IPS-15b (cell line): ENCODE results near the gene AAR2.

Experiments used
- H3K27me3 ChIP-seq: one replicate; pipeline ENCODE4 v1.6.1; 2013; ENCODE audit warnings: low read length; ENCODE audit not compliant: control insufficient read depth, insufficient read depth
- H3K36me3 ChIP-seq: one replicate; pipeline ENCODE4 v1.6.1; 2013; ENCODE audit warnings: low read length; ENCODE audit not compliant: control insufficient read depth, insufficient read depth
- H3K4me1 ChIP-seq: one replicate; pipeline ENCODE4 v1.6.1; 2013; ENCODE audit warnings: mild to moderate bottlenecking, low read length; ENCODE audit not compliant: control insufficient read depth, insufficient read depth
- H3K4me3 ChIP-seq: one replicate; pipeline ENCODE4 v1.5.1; 2013; ENCODE audit warnings: low read depth, low read length
- H3K9ac ChIP-seq: one replicate; pipeline ENCODE4 v1.6.1; 2013; ENCODE audit warnings: low read depth, mild to moderate bottlenecking, low read length
- H3K9me3 ChIP-seq: one replicate; pipeline ENCODE4 v1.6.1; 2013; ENCODE audit warnings: mild to moderate bottlenecking, low read length; ENCODE audit not compliant: control insufficient read depth, insufficient read depth

AAR2 gene

DNA sequence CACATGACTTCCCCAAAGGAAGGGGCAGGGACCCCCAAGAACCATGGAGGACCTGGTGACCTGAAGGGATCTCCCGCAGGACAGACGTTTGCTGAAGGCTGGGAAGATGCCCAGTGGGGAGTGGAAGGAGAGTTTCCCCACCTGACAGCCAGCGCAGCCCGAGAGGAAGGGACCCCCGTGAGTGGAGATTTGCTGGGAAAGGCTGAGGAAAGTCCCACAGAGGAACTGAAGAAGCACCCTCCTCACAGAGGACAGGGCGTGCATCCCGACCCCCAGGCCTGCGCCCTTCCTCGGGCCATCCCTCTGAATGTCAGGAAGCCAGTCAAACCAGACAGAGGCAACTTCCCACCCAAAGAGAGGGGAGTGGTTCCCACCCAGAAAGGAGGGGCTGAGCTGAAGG lies 29.6 kb upstream of the AAR2 start:
- H3K27me3 ChIP-seq, result no peaks in the 10 kb centered on the region

GRCh38 chr20:36207602-36208001 lies 28.7 kb upstream of the AAR2 start:
- no peaks in the 10 kb centered on the region for H3K9me3 ChIP-seq
- H3K9ac ChIP-seq, result no peak overlapping the region
- peaks cover 6% of the 10 kb centered on the region for H3K36me3 ChIP-seq
- no peaks in the 10 kb centered on the region for H3K4me1 ChIP-seq
- no peak overlapping the region for H3K4me3 ChIP-seq
- no peaks in the 10 kb centered on the region for H3K27me3 ChIP-seq

More for the DNA sequence above, 29.6 kb upstream of the AAR2 start:
- Histone ChIP-seq H3K9ac (no peak overlapping the region), H3K9me3 (no peaks in the 10 kb centered on the region), H3K4me1 (no peaks in the 10 kb centered on the region), H3K36me3 (peaks cover 2% of the 10 kb centered on the region), H3K4me3 (no peak overlapping the region)

- H3K4me3 ChIP-seq, result no peak overlapping the region
- H3K36me3 ChIP-seq, result peaks cover 6% of the 10 kb centered on the region
- no peaks in the 10 kb centered on the region for H3K9me3 ChIP-seq
- no peaks in the 10 kb centered on the region for H3K4me1 ChIP-seq
- no peaks in the 10 kb centered on the region for H3K27me3 ChIP-seq
- no peak overlapping the region for H3K9ac ChIP-seq
Observed at GRCh38 chr20:36208257-36208656, 28.0 kb upstream of the AAR2 start.

GRCh38 chr20:36210436-36211021 lies 25.7 kb upstream of the AAR2 start:
- no peak overlapping the region for H3K9ac ChIP-seq
- no peaks in the 10 kb centered on the region for H3K27me3 ChIP-seq
- peaks cover 6% of the 10 kb centered on the region for H3K36me3 ChIP-seq
- no peaks in the 10 kb centered on the region for H3K4me1 ChIP-seq
- no peaks in the 10 kb centered on the region for H3K9me3 ChIP-seq
- H3K4me3 ChIP-seq, result no peak overlapping the region

GRCh38 chr20:36213362-36213761 lies 22.9 kb upstream of the AAR2 start:
- Histone ChIP-seq H3K9ac (no peak overlapping the region), H3K9me3 (no peaks in the 10 kb centered on the region), H3K27me3 (no peaks in the 10 kb centered on the region), H3K4me3 (no peak overlapping the region), H3K4me1 (no peaks in the 10 kb centered on the region), H3K36me3 (peaks cover 6% of the 10 kb centered on the region)

GRCh38 chr20:36214684-36215256 lies 21.5 kb upstream of the AAR2 start:
- Histone ChIP-seq H3K27me3 (no peaks in the 10 kb centered on the region), H3K9me3 (no peaks in the 10 kb centered on the region), H3K4me3 (no peak overlapping the region), H3K36me3 (peaks cover 6% of the 10 kb centered on the region), H3K4me1 (no peaks in the 10 kb centered on the region), H3K9ac (no peak overlapping the region)

- Histone ChIP-seq H3K27me3 (no peaks in the 10 kb centered on the region), H3K4me3 (no peak overlapping the region), H3K36me3 (peaks cover 6% of the 10 kb centered on the region), H3K9me3 (no peaks in the 10 kb centered on the region), H3K4me1 (no peaks in the 10 kb centered on the region), H3K9ac (no peak overlapping the region)
Observed at GRCh38 chr20:36215778-36216177, 20.5 kb upstream of the AAR2 start.

GRCh38 chr20:36216314-36217025 lies 19.8 kb upstream of the AAR2 start:
- H3K36me3 ChIP-seq, result peaks cover 6% of the 10 kb centered on the region
- H3K4me3 ChIP-seq, result no peak overlapping the region
- no peaks in the 10 kb centered on the region for H3K9me3 ChIP-seq
- no peak overlapping the region for H3K9ac ChIP-seq
- no peaks in the 10 kb centered on the region for H3K27me3 ChIP-seq
- no peaks in the 10 kb centered on the region for H3K4me1 ChIP-seq

DNA sequence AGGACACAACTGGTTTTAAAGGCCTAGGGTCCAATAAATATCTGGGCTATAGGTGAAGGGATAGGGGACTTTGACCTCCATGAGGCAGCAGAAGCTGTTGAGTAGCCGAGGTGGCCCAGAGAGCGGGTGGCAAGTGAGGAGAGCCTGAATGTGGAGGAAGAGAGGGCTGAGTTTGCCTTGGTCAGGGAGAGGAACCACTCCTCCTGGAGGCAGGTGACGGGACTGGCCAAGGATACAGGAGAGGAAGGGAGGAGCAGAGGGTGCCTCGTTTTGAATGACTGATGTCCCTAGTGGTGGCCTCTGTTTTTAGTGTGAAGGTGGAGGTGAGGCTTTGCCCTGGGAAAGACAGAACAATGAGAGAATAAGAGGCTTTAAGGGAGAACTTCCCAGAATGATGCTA lies 19.1 kb upstream of the AAR2 start:
- Histone ChIP-seq H3K4me1 (no peaks in the 10 kb centered on the region), H3K9ac (no peak overlapping the region), H3K27me3 (no peaks in the 10 kb centered on the region), H3K9me3 (no peaks in the 10 kb centered on the region), H3K36me3 (peaks cover 3% of the 10 kb centered on the region), H3K4me3 (no peak overlapping the region)

DNA sequence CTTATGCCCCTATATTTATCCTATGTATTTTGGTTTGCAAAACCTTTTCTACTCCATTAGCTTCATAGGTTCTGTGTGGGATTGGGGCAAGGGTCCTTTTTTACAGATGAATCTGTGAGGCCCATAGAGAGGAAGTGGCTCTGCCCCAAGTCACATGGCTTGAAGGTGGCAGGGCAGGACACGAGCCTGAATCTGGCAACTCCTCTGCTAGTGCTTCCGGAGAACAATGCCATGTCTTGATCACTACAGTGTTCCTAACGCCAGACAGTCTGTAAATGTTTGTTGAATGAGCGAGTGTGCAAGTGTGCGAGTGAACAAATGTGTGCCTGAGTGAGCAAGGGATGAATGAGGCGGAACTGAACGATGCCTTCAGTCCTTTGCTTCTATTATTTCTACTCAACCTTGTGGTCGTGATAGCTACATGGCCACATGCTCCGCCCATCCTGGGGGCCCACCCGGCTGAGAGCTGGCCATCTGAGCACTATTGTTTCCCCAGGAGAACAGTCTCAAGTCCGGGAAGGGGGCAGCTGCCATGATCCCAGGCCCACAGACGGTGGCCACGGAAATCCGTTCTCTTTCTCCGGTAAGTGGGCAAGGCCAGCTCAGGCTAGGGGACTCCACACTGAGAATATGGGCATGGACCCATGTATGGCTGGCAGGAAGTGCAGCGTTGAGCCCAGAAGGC lies 17.8 kb upstream of the AAR2 start:
- H3K9ac ChIP-seq, result no peak overlapping the region
- H3K4me1 ChIP-seq, result no peaks in the 10 kb centered on the region
- H3K9me3 ChIP-seq, result no peaks in the 10 kb centered on the region
- no peaks in the 10 kb centered on the region for H3K36me3 ChIP-seq
- no peaks in the 10 kb centered on the region for H3K27me3 ChIP-seq
- no peak overlapping the region for H3K4me3 ChIP-seq

GRCh38 chr20:36219671-36220220 lies 16.5 kb upstream of the AAR2 start:
- Histone ChIP-seq H3K9me3 (no peaks in the 10 kb centered on the region), H3K27me3 (no peaks in the 10 kb centered on the region), H3K36me3 (no peaks in the 10 kb centered on the region), H3K4me1 (no peaks in the 10 kb centered on the region), H3K4me3 (no peak overlapping the region), H3K9ac (no peak overlapping the region)
